HG02970 (cell line): ENCODE results near the gene ANKRD65.
"Not testable (repeated sequence)": the region's sequence is repeated elsewhere in the genome, so short reads cannot be mapped to it uniquely, and the experiment has no call there.

Experiments used
- ATAC-seq: cut with Tn5 transposase; IDR thresholded peaks from one replicate; pipeline ENCODE4 v1.9.1; 2021; ENCODE audit warnings: mild to moderate bottlenecking, moderate library complexity, moderate number of reproducible peaks; ENCODE audit not compliant: unreplicated experiment, low FRiP score

Gene ANKRD65

GRCh38 chr1:1373815-1374588, 47.1 kb downstream of the ANKRD65 start:
- no peak for ATAC-seq

DNA sequence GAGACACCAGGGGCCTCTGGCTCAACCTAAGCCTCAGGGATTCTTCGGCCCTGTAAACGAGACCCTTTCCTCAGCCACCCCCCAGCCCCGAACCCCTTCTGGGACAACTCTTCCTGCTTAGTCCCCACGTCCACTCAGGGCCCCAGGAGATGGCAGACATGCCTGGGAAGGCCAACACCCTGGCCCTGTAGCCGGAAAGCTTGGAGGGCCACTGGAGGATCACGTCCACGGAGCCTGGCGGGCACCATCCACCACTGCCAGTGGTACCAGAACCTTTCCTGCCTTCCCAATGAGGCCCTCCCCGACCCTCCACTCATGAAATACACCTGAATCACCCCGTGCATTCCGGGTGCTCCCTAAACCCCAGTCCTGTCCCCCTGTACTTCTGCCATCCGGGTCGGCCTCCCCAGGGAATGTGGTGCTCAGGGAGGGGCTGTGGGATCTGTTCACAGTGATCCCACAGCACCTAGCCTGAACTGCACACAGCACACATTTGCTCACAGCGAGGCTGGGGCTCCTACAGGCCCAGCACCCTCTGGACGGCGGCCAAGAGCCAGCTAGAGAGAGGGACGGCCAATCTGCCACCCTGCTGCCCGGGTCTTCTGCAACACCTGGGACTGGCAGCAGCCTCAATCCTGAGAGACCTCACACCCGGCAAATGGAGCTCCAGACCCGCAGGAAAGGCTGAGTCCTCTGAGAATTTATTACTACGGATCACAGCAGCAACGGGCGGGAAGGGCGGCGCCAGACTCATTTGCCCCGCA, 47.8 kb downstream of the ANKRD65 start:
- no peak for ATAC-seq

GRCh38 chr1:1371746-1372711, 49.0 kb downstream of the ANKRD65 start:
- no peak for ATAC-seq

GRCh38 chr1:1371364-1371745, 49.7 kb downstream of the ANKRD65 start:
- ATAC-seq: no peak

DNA sequence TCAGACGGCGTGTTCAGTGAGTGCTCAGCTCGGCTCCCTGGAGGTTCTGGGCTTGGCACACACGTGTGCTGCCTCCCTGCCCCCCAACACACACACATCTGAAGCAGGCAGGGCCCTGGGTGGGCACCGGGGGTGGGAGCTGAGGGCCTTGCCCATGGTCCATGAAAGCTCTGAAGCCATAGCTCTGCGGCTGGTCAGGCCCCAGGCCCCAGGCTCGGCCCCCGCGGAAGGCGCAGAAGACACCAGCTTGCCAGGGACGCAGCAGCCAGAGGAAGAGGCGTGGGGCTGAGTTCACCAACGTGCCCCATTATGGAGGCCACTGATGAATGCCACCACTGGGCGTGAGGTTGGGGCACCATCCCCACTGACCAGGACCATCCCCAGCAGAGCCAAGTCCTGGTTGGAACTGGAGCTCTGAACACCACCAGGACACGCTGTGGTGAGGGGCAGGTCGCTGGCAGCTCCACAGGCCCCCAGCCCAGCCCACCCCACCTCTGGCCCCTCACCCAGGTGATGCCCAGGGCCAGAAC, 50.2 kb downstream of the ANKRD65 start:
- ATAC-seq: no peak

DNA sequence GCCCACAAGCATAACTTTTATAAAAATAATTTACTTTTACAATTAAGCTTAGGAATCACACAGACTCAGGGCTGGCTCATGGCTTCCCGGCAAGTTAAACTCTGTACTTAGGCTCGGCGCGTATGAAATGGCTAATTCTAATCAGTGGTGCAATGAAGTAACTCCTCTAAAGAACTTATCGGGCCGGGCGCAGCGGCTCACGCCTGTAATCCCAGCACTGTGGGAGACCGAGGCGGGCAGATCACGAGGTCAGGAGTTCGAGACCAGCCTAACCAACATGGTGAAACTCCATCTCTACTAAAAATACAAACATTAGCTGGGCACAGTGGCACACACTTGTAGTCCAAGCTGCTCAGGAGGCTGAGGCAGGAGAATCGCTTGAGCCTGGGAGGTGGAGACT, 51.0 kb downstream of the ANKRD65 start:
- not testable (repeated sequence) for ATAC-seq
